HFF-Myc (cell line): ENCODE results near the gene TGFBR3L.
"Not testable (repeated sequence)": the region's sequence is repeated elsewhere in the genome, so short reads cannot be mapped to it uniquely, and the experiment has no call there.

Experiments
- DNase-seq: peaks from one replicate; pipeline ENCODE4 v3.0.0-alpha.2; 2011; ENCODE audit warnings: low read depth; ENCODE audit errors: extremely low read depth
- H3K4me3 ChIP-seq: replicated peaks from 2 replicates; pipeline ENCODE4 v1.5.1; 2011; ENCODE audit warnings: low read depth, mild to moderate bottlenecking, control low read depth, low read length
- TF ChIP-seq, protein P1 (sequence below): IDR thresholded peaks from 2 replicates; pipeline ENCODE4 v1.5.1; 2012; ENCODE audit warnings: mild to moderate bottlenecking, low read depth, low read length, control low read depth; ENCODE audit errors: missing control alignments

TGFBR3L gene

DNA sequence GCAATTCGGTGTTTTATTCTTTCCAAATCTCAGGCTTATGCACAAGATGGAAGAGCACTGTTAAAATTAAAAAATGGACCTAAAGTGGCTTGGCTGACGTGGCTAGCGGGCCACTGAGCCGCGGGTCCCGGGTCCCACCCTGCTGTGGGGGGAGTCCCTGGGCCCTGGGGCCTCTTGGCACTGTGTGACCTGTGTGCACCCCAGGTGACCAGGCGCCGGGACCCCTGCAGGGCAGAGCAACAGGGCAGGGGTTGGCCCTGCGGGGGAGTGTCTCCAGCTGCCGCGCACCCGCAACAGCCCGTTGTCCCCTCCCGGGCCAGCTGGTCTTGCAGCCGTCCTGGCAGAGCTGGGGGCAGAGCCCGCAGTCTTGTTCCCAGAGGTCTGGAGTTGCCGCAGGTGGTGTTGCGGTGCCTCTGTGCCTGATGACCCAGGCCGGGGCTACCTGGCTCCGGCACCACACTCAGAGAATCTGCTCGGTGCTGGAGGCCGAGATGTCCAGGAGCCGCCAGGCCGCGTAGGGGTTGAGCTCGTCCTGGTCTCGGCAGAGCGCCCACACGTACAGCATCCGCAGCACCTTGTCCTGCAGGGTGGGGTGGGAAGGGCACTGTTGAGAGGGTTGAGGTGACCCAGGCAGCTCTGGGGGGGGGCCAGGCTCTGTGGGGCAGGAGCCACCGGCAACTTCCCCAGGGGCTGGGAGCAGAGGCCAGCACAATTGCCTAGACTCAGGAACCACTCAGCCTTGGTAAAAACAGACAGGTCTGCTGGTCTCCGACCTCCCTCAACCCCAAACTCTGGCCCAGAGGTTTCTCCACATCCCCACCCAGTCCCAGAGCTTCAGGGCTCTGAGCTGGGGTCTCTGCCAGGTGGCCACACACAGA, 12.3 kb downstream of the TGFBR3L start:
- no peak overlapping the region for H3K4me3 ChIP-seq
- TF ChIP-seq, protein P1, sequence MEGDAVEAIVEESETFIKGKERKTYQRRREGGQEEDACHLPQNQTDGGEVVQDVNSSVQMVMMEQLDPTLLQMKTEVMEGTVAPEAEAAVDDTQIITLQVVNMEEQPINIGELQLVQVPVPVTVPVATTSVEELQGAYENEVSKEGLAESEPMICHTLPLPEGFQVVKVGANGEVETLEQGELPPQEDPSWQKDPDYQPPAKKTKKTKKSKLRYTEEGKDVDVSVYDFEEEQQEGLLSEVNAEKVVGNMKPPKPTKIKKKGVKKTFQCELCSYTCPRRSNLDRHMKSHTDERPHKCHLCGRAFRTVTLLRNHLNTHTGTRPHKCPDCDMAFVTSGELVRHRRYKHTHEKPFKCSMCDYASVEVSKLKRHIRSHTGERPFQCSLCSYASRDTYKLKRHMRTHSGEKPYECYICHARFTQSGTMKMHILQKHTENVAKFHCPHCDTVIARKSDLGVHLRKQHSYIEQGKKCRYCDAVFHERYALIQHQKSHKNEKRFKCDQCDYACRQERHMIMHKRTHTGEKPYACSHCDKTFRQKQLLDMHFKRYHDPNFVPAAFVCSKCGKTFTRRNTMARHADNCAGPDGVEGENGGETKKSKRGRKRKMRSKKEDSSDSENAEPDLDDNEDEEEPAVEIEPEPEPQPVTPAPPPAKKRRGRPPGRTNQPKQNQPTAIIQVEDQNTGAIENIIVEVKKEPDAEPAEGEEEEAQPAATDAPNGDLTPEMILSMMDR, result no peak
- no peak for DNase-seq

DNA sequence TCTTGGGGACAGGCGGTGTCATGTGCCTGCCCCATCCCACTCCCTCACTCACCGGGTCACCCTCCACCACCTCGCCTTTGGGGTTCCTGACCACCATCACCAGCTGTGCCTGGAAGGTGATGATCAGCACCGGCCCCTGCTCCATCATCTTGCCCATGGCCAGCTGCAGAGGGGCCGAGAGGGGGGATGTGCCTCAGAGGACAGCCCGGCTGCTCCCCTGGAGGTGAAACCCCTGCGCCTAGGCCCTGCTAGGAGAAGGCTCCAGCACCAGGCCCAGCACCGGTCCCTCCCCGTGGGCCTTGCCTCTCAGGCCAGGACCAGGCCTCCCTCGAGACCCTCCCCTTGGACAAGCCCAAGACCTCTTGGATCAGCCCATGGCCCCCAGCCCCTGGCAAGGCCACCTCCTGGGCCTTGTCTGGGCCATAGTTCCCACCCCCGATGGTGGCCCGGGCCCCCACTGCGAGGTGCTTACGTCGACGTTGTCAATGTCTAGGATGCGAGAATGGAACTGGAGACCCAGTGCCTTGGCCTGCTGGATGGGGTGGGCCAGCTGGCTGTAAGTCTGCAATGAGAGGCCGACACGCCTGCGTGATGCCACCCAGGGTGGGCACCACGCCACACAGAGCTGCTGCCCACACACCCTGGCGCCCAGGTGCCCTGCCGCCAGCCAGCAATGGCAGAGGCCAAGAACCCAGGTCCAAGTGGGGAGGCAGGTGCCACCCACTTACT, 13.1 kb downstream of the TGFBR3L start:
- TF ChIP-seq, protein P1, result no peak
- no peak for DNase-seq
- no peak overlapping the region for H3K4me3 ChIP-seq

DNA sequence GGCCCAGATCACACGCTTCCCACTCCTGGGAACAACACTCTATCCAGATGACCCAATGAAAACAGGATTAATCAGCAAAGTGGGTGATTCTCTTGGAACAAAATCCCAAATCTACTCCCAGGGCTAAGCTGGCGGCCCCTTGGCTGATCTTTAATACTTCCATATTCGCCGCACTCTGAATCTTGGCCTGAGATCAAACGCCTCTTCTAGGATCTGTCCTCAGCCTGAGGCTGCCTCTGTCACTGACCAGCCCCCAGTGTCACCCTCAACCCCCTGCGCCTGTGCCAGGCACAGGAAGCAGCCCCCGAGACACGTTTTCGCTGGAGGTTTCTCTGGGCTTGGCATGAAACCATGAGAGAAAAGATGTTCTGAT, 13.7 kb downstream of the TGFBR3L start:
- TF ChIP-seq, protein P1, result no peak
- no peak for DNase-seq
- H3K4me3 ChIP-seq, result no peak overlapping the region

DNA sequence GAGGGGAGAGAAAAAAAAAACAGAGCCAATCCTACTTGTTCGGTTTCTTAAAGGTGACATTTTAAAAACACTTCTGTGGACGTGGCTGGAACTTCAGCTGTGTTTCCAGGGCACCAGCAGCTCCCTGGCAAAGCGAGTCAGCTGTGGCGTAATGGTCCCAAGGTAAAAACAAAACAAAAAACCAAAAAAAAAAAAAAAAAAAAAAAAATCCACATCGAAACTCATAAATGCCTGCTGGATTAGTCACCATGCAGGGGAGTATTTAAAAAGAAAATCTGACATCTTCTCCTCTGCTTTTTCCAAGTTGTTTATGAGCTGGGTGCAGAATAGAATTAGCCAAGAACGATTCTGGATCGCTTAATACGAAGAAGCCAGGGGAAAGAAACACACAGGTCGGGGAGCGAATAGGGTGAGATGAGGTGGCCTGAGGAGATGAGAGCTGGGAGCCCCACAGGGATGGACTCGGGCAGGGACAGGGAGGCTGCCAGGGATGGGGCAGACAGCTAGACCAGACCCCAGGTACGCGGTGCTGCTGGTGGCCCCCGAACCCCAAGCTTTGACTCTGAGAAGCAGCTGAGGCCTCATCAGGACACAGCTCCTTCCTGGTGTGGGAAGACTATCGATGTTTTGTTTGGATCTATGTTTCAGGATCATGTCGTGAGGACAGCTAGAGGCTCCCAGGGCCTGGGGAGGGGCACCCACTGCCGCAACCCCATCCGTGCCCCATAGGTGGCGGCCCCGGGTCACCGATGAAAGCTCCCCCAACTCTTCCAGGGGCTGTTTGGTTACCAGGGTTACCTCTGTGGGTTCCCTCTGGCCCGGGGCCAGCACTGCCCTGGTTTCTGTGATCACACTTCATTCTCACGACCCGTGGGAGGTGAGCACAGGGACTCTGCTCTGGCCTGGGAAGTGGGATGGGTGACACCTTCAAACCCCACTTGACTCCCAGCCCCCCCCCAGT, 14.4 kb downstream of the TGFBR3L start:
- H3K4me3 ChIP-seq, result no peak overlapping the region
- DNase-seq, result peak; percentile 63
- TF ChIP-seq, protein P1, result peak; percentile 58

DNA sequence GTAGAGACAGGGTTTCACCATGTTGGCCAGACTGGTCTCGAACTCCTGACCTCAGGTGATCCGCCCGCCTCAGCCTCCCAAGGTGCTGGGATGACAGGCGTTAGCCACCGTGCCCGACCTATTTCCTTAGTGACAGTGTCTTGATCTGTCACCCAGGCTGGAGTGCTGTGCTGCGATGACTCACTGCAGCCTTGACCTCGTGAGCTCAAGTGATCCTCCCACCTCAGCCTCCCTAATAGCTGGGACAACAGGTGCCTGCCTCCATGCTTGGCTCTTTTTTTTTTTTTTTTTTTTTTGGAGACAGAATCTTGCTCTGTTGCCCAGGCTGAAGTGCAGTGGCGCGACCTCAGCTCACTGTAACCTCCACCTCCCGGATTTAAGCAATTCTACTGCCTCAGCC, 15.4 kb downstream of the TGFBR3L start:
- H3K4me3 ChIP-seq, DNase-seq: not testable (repeated sequence)

DNA sequence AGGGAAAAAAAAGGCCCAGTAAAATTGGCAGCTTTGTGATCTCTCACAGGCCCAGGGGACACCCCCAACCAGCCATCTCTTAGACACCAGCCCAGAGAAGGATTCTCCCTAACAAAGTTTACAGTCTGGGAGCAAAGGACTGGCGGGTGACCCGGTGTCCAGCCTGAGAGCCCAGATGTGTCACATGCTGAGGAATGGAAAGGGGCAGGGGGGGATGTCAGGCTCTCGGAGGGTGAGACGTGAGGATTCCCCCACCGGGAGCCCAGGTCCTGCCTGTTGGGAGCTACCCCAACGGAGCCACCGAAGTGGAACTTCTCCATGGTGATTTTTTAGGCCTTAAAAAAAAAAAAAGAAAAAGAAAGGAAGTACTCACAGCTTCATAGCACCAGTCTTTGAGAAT, 16.1 kb downstream of the TGFBR3L start:
- no peak for DNase-seq
- H3K4me3 ChIP-seq, result no peak overlapping the region
- TF ChIP-seq, protein P1, result no peak
